Measurements from ENCODE around the gene NUDT1.

Gene NUDT1

DNA sequence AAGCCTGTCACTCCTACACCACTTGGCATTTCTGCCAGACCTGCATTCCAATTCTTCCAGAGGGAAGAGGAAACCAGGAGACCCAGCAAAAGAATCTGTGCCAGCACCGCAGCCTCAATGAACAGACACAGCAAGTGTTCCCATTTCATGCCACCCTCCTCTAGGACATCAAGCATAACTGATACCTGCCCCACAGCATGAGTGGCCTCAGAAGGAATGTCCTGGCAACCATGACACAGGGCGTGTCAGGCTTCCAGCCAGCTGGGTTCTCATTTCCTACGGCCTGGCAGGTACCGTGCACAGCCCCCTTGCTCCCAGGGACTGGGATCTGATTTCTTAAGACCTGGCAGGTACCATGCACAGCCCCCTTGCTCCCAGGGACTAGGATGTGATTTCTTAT, 17.1 kb upstream of the NUDT1 start:
- DNase-seq, result no peak

DNA sequence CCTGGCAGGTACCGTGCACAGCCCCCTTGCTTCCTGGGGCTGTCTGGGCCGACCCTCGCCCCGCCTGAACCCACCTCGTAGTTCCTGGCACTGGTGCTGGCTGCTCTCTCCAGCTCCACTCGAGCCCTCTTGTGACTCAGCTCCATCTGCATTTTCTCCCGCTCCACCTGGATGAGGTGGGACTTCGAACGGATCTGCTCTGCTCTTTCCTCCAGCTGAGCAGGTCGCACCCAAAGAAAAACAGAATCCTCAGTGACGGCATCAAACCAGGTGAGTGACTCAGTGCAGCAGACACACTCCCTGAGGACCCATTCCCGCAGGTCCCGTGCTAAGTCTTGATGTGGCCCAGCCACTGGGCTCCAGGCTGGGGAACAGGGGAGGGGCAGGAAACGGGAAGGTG, 16.7 kb upstream of the NUDT1 start:
- no peak for DNase-seq

DNA sequence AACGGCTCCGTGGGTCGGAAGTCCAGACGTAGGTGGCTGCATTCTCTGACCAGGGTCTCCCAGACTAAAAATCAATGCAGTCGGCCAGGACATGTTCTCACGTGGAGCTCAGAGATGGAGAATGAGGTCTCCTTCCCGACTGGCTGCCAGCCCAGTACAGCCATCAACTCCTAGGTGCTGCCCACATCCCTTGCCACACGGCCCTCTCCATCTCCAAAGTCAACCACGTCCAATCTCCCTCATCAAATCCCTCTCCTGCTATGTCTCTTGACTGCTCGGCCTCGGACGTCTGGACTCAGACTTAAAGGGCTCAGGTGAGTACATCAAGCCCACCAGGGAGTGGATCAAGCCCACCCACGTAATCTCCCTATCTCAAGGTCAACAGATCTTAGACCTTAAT, 16.2 kb upstream of the NUDT1 start:
- DNase-seq, result no peak

DNA sequence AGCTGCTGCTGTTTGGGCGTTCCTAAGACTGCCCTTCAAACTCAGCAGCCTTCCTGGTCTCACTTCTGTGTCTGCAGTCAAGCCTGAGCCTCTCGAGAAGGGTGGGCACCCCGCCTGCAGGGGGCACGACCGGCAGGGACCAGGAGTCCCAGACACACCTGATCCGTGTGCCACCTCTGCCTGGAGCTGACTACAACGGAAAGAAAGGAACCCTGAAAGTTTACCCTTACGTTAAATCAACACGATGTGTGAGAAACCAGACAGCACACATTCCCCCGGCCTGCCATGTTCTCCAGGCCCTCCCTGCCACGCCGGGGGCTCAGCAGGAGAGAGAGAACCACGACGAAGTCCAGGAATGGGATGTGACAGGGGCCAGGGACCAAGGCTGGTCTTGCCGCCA, 14.3 kb upstream of the NUDT1 start:
- no peak for DNase-seq

DNA sequence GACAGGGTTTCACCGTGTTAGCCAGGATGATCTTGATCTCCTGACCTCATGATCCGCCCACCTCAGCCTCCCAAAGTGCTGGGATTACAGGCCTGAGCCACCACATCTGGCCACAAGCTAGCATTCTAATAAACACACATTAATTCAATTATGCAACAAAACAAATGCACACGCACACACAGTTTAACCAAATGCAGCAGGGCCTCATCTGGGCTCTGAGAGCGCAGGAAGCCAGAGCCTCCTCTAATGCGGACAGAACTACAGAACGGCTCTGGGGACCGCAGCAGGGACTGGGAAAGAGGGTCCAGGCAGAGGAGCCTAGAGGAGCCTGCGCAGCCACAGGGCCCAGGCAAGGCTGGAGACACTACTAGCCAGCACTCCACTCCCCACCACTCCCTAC, 13.1 kb upstream of the NUDT1 start:
- no peak for DNase-seq

DNA sequence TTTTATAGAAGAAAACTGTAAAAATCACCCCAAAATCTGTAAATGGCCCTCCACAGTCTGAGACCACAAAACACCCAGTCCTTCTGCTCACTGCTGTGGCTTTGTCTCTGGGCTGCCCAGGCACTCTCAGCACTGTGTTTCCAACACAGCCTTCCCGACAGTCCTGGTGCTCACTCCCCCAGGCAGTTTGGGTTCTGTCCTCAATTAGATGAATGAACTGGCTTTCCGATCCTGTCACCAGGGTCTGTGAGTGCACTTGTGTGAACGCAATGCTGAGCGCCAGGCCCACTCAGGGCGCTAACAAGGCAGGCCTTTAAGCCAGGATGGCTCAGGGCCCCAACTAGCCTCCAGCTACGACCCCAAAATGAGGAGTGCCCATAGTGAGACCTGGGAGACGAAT, 12.6 kb upstream of the NUDT1 start:
- no peak for DNase-seq

DNA sequence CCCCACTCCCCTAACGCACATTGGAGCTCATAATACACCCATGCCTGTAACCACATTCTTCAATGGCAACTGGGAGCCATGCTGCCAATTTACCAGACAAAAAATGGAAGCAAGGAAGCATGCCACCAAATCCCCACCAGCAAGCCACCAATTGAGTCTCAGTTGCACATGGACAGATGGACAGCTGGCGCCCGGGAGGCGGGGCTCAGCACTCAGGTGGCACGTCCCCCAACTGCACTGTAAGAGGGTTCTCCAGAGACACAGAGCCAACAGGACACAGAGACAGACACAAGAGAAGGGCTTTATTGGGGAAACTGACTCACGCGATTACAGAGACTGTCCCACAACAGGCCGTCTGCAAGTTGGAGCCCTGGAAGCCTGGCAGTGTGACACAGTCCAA, 11.8 kb upstream of the NUDT1 start:
- DNase-seq, result no peak

DNA sequence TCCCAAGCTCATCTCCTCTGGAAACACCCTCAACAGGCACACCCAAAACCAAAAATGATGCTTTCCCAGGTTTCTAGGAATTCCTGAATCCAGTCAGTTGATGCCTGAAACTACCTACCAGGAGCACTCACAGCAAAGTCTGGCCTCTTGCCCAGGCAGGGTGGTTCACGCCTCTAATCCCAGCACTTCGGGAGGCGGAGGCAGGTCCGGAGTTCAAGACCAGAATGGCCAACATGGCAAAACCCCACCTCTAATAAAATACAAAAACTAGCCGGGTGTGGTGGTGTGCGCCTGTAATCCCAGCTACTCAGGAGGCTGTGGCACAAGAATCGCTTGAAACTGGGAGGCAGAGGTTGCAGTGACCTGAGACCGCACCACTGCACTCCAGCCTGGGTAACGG, 11.1 kb upstream of the NUDT1 start:
- no peak for DNase-seq

DNA sequence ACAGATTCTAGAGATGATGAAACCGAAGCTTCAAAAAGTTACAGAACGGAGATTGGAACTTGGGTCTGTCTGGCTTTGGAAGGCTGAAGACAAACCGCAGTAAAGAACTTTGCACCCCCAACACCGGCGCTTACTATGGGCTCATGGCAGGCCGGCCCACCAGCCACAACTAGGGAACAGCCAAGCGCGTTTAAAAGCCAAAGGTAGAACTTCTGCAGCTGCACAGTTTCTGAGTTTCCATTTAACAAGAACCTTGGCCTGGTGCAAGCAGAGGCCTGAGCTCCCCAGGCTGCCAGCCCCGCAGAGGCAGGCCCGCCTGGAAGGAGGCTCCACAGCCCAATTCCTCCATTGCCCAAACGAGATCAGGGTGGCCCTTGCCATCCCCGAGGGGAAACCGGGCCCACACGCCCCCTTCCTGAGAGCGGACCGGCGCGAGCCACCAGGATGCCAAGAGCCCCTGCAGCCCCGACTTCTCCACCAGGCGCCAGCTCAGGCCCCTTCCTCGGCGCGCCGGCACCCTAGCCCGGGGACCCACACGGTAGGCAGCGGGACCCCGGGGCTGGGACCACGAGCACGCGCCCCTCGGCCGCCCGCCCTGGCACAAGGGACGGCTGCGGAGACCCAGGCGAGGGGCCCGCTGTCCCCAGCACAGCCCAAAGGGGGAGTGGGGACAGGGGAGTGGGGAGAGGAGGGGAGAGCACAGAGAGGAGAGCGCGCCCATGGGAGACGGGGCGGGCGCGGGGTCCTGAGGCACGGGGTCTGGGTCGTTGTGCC, 9.8 kb upstream of the NUDT1 start:
- DNase-seq, result no peak

DNA sequence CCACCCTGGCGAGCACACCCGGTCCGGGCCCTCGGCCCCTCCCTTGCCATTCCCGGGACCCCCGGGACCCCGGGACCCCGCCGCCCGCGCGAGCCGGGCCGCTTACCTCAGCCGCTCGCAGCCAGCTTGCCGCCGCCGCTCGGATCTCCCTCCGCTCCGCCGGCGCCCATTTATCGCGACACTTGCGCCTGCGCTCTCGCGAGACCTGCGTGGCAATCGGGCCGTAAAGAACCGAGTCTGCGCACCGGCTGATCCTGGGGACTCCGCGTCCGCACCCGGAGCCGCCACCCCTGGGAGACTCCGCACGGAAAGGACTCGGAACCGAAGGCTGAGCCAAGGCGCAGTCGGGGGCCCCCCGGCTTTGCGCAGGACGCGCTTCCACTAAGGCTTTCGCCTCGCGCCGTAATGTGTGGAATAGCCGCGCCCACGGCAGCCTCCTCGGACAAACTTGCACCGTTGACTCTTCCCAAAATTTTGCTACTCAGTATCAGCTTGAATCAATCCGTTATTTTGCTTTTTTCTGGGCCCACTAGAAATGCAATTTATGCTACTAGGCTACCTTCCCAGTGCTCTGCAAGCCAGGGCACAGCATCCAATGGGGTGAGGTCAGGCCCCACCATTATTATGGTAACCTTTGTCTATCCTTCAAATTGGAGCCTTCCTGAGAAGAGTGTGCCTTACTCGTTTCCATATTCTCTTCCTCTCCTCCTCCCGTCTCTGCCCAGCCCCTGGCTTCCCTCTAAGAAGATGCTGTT, 9.1 kb upstream of the NUDT1 start, which contains the start of gene MAD1L1:
Gene MAD1L1, minus strand, starts transcription at position 180 of the 755 bp plus-strand sequence. CDS start 2,812 bp downstream, outside the sequence.
- DNase-seq, result peak; percentile 65 to 91

DNA sequence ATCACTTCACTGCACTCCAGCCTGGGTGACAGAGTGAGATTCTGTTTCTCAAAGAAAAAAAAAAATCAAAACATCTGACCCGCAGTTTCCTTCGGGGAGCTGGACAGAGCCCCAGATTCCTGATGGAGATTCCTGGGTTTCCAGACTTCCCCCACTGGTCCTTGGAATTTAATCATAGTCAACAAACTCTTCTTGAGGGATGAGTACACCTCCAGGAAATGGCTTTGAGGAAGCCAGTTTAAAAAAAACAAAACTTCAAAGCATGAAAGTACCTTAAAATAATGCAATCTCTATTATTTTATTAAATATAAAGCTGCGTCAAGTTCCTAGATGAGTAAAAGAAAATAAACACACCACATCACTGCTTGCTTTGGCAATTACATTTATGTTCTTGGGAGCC, 8.1 kb upstream of the NUDT1 start:
- no peak for DNase-seq

DNA sequence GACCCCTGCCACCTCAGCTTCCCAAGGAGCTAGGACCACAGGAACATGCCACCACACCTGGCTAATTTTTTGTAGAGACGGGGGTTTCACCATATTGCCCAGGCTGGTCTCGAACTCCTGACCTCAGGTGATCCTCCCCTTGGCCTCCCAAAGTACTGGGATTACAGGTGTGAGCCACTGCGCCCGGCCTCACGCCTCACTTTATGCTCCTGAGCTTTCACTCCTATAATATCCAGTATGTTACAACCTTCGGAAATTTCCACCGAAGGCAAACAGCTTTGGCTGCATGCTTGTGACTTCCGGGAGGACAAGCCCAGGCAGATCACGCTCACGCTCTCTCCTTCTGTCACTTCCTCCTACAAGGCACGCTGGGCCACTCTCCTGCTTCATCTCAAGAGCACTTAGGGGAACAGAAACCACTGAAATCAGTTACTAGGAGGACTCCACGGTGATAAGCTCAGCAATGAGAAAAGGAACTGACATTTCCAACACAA, 4.9 kb upstream of the NUDT1 start:
- no peak for DNase-seq

DNA sequence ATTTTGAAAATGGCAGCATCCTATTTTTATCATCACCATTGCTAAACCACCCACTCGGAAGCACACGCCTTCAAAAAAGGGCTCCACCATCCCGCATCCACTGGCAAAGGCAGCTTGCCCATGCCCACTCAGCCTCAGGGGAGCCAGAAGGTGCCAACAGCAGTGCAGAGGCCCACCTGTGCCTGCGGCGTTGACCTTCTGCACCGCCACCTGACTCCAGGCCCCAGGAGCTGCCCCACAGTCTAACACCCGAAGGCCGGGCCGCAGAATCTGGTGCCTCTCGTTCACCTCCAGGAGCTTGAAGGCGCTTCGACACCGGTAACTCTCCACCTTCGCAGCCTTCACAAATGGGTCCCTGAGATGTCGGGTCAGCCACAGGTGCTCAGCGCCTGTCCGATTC, 2.8 kb upstream of the NUDT1 start:
- DNase-seq, result no peak

DNA sequence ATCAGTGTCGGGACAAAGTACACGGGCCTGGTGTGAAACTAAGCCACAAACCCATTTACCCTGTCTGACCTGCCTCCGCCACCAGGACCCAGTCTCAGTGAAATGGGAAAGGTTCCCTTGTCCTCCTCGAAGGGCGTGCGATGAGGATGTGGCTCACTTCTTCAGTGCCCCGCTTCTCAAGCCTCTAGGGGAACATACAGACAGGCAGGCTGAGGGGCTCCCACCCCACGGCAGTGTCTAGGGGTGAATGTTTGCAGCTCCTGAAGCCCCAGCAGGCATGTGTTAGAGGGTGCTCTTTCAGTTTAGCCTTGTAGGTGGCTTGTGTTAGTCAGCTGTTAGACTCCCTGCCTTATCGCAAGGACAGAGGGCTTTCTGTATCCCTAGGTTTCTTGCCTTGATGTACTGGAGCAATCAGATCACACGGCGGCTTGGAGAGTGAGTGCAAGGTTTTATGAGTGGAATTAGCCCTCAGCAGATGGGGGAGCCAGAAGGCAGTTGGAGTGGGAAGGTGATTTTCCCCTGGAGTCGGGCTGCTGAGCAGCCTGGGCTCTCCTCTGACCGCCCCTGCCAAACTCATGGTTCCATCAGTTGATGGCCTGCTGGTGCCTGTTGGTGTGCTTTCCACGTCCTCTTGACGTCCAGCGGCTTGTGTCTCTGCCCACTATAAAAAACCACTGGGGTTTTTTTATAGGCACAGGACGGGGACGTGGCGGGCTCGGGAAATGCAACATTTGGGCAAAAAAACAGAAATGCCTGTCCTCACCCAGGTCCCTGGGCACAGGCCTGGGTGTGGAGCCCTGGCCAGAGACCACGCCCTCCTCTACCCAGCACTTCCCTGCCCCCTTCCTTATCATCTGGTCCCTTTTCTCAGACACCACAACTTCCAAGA, 759 bp downstream of the NUDT1 start:
- DNase-seq, result no peak

DNA sequence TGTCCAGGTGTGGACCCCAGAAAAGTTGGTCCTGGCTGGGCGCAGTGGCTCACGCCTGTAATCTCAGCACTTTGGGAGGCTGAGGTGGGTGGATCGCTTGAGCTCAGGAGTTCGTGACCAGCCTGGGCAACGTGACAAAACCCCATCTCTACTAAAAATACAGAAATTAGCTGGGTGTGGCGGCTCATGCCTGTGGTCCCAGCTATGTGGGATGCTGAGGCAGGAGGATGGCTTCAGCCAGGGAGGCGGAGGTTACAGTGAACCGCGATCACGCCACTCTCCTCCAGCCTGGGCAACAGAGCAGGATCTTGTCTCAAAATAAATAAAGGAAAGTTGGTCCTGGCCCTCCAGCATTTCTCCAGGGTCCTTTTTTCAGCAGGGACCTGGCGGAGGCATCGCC, 1.4 kb downstream of the NUDT1 start:
- no peak for DNase-seq

DNA sequence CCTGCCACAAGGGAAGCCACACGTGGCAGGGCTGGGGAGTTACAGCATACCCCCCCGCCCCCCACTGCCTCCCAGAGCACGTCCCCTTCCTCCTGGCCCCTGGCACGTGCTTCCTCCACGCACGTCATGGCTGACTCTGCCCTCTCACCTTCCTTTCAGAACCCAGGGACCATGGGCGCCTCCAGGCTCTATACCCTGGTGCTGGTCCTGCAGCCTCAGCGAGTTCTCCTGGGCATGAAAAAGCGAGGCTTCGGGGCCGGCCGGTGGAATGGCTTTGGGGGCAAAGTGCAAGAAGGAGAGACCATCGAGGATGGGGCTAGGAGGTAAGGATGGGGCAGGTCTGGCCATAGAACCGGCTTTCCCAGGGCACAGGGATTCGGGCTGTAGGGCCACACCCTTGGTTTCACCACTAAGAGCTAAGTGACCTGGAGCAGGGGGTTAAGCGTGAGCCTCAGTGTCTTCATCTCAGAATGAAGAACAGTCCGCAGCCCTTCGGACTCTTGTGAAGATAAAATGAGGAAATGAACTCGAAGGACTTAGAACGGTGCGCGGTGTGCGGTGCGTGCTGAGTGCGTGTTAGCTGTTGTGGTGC, 2.5 kb downstream of the NUDT1 start:
- DNase-seq, result no peak

DNA sequence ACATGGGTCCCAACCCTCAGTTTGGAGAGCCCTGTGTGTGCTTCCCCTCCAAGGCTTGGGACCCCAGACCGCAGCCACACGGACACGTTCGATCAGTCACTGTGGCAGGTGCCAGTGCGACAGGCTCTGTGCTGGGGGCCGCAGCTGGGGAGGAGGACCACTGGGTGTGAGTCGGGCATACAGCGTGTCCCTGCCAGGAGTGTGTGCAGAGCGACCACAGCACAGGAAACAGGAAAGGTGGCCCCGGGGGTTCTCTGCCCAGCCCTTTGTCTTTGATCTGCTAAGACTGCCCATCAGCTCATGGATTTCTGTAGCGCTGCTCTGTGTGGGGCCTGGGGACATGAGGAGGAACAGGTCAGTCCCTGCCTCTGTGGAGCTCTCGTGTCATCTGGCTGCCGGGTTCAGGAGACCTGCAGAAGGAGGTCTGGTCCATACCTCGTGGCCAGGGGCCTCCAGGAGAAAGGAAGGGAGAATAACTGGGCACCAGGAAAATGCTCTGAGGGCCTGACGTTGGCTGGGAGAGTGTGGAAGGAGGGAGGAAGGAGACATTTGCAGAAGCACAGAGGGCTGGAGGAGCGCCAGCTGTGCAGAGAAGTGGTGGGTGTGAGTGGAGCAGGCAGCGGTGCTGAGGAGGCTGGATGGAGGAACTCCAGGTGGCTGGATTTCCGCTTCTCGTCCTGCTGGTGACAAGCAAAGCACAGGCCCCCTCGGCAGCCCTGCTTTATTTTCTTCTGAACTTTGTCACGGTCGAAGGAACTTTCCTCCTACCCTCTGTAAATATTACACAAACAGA, 4.1 kb downstream of the NUDT1 start:
- DNase-seq, result no peak

DNA sequence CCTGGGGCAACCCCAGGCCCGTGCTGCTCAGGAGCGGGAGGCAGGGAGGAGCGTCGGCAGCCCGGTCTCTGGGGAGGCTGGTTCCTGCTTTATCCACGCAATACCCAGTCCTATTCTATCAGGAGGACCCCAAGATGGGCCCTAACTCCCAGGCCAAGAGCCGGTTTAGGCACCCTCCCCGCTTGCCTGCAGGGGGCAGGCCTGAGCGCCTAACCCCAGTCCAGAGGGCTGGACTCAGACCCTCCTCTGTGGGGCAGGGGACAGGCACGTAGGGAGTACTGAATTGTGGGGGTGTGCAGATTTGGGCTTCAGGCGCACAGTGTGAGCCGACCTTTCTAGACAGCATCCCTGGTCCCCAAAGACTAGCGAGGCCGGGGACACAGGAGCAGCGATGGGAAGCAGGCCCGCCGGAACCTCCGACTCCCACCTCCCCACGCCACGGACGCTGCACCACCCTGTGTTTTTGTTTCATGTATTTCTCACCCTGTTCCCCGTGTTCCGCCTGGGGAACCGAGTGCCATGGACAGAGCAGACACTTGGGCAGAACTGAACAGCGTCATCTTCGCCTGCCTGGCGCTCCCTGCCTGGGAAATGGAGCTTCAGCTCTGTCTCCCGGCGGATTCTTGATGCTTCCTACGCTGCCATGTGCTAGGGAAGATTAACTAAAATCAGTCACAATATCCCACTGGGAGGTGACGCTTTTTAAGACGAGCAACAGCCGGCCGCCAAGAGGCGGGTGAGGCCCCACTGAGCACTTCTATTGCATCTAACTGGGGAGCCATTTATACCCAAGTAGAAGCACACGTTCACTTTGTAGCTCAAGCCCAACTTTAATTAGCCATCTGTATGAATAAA, 5.3 kb downstream of the NUDT1 start:
- peak in 1 of 2 experiments; percentile 17 for DNase-seq

DNA sequence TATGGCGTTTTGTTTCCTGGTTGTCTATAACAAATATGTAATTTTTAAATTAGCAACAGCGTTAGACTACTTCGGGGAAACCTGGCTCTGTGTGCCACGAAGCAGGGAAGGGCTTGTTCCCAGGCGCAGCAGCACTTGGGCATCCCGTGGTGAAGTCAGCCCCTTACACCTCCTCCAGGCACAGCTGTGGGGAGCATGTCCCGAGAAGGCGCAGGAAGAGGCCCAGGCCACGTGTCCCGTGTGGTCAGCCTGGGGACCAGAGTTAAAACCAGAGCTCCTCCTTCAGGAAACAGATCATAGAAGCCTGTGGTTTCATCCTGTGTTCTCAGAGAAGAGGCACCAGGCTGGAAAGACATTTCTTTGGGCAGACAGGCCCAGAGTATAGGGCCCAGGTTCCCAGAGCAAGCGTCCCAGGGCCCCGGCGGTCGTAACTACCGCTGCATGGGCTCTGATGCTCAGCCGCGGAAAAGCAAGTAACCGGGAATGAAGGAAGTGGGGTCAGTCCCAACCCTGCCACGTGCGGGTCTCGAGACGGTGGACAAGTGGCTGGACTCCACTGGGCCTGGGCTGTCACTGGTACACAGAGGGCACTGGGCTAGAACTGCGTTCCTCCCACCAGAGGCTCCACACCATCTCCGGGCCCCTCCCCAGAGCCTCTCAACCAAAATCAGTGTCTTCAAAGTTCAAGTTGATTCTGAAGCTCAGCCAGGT, 7.1 kb downstream of the NUDT1 start:
- no peak for DNase-seq

DNA sequence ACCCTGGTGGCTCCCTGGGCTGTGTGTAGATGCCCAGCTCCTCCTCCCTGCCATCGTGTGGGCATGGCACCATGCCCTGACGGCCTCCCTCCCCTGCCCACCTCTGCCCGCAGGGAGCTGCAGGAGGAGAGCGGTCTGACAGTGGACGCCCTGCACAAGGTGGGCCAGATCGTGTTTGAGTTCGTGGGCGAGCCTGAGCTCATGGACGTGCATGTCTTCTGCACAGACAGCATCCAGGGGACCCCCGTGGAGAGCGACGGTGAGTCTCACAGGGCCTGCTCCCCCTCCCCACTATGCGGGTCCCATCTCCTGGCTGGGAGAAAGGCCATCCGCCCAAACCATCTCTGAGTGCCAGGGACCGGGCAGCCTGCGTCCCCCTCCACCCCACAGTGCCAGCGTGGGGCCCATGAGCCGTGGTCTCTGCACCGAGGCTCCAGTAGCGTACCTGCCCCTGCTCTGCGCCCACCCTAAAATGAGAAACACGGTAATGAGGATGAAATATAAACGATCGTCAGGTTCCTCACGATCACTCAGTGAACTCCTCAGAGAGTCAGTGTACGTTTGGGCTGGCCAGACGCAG, 7.8 kb downstream of the NUDT1 start:
- no peak for DNase-seq
